HCT116 (cell line): ENCODE data around the gene PCDH20. TPM values are rescaled to one million over a fixed set of nuclear protein-coding genes. Genes with fewer than 3 reads are reported as not detected.

ENCODE experiments used
- ATAC-seq: fragments of 200-7000 bp; cut with Tn5 transposase; 2 replicates; pipeline ENCODE4 v1.9.1; 2020; ENCODE audit warnings: mild to moderate bottlenecking, moderate library complexity
- BruUV-seq: library from RNA; stranded (reverse); fragments of 400-500 nt; replicated peaks from 2 replicates; lab custom pipeline; 2021; lab: Mats Ljungman, UMichigan
- CTCF ChIA-PET: fragments of 300-600 bp; sonication (Branson Sonifier 250); formaldehyde crosslinking; loops from one replicate; lab custom pipeline; 2021; ENCODE audit warnings: antibody characterized with exemption; lab: Charles Lee
- POLR2A ChIA-PET: fragments of 300-600, 350-600 bp; sonication (Branson Sonifier 250); formaldehyde crosslinking; loops from one replicate; lab custom pipeline; 2021; ENCODE audit warnings: antibody characterized with exemption; lab: Charles Lee
- RAD21 ChIA-PET, 2 experiments: fragments of 300-600 bp; sonication (Branson Sonifier 250); formaldehyde crosslinking; loops; one replicate each; lab custom pipeline; 2023; ENCODE audit warnings: low total read pairs in 2 of 2; ENCODE audit not compliant: uncharacterized antibody in 2 of 2, unreplicated experiment in 2 of 2, low non-redundant PET in 1 of 2; lab: Charles Lee
- DNase-seq: peaks from one replicate; pipeline ENCODE4 v3.0.0-alpha.2; 2010; ENCODE audit warnings: low read depth, low spot score
- H2AFZ ChIP-seq: fragments of 200-600 bp; shearing (Covaris generic), sonication (generic); 2 replicates; pipeline ENCODE4 v1.6.1; 2017; ENCODE audit warnings: low read depth, mixed run types, mixed read lengths, antibody characterized with exemption, low read length; ENCODE audit not compliant: poor library complexity, severe bottlenecking
- H3K27ac ChIP-seq: 2 replicates; pipeline ENCODE4 v1.5.1; 2012; ENCODE audit warnings: low read depth, low read length
- H3K27me3 ChIP-seq: fragments of 200-600 bp; sonication (generic); 2 replicates; pipeline ENCODE4 v1.6.1; 2016; ENCODE audit warnings: mixed run types, low read length, mixed read lengths; ENCODE audit not compliant: insufficient read depth
- H3K36me3 ChIP-seq, 2 experiments: fragments of 200-500 bp in 1 of 2; fragments of 200-600 bp in 1 of 2; sonication (Bioruptor generic) in 1 of 2; sonication (generic) in 1 of 2; 2 replicates each; pipeline versions ENCODE4 v1.5.1 to v1.6.1; 2014 to 2016; ENCODE audit warnings: low read length in 2 of 2, inconsistent platforms in 1 of 2, mixed read lengths in 1 of 2, mixed run types in 1 of 2; ENCODE audit not compliant: insufficient read depth in 2 of 2, control insufficient read depth in 1 of 2
- H3K4me1 ChIP-seq, 2 experiments: fragments of 200-600 bp in 1 of 2; sonication (generic) in 1 of 2; 2 replicates each; pipeline versions ENCODE4 v1.5.1 to v1.6.1; 2012 to 2017; ENCODE audit warnings: low read length in 2 of 2, inconsistent platforms in 1 of 2, mild to moderate bottlenecking in 1 of 2, mixed read lengths in 1 of 2, mixed run types in 1 of 2, moderate library complexity in 1 of 2; ENCODE audit not compliant: insufficient read depth in 2 of 2, control insufficient read depth in 1 of 2
- H3K4me2 ChIP-seq: fragments of 200-600 bp; sonication (generic); 2 replicates; pipeline ENCODE4 v1.6.1; 2017; ENCODE audit warnings: mixed run types, low read length, mixed read lengths
- H3K4me3 ChIP-seq, 2 experiments: fragments of 200-600 bp in 1 of 2; sonication (generic) in 1 of 2; replicated peaks in 1 of 2; 2 replicates each; pipeline ENCODE4 v1.5.1; 2011 to 2016; ENCODE audit warnings: low read length in 2 of 2, control low read depth in 1 of 2, low read depth in 1 of 2, mild to moderate bottlenecking in 1 of 2, mixed read lengths in 1 of 2, mixed run types in 1 of 2
- H3K79me2 ChIP-seq: fragments of 200-600 bp; sonication (generic); 2 replicates; pipeline ENCODE4 v1.6.1; 2017; ENCODE audit warnings: mild to moderate bottlenecking, mixed run types, low read length, moderate library complexity, mixed read lengths; ENCODE audit not compliant: insufficient read depth
- H3K9ac ChIP-seq: fragments of 200-600 bp; sonication (generic); 2 replicates; pipeline ENCODE4 v1.6.1; 2016; ENCODE audit warnings: low read length, mixed read lengths
- H3K9me2 ChIP-seq: fragments of 200-600 bp; sonication (generic), shearing (Covaris generic); 2 replicates; pipeline ENCODE4 v1.6.1; 2017; ENCODE audit warnings: mixed run types, mild to moderate bottlenecking, moderate library complexity; ENCODE audit not compliant: insufficient read depth
- H3K9me3 ChIP-seq, 2 experiments: fragments of 200-500 bp in 1 of 2; fragments of 200-600 bp in 1 of 2; sonication (Bioruptor generic) in 1 of 2; sonication (generic) in 1 of 2; 2 replicates each; pipeline ENCODE4 v1.6.1; 2014 to 2017; ENCODE audit warnings: low read length in 2 of 2, mixed read lengths in 2 of 2, inconsistent platforms in 1 of 2, low read depth in 1 of 2, mild to moderate bottlenecking in 1 of 2, mixed run types in 1 of 2, moderate library complexity in 1 of 2; ENCODE audit not compliant: control insufficient read depth in 1 of 2, insufficient read depth in 1 of 2
- H4K20me1 ChIP-seq: fragments of 200-600 bp; sonication (generic), shearing (Covaris generic); 2 replicates; pipeline ENCODE4 v1.6.1; 2017; ENCODE audit warnings: mixed run types, mild to moderate bottlenecking, moderate library complexity; ENCODE audit not compliant: insufficient read depth
- ATF3 ChIP-seq: IDR thresholded peaks from 2 replicates; pipeline ENCODE4 v1.6.1; 2012
- CEBPB ChIP-seq: IDR thresholded peaks from 2 replicates; pipeline ENCODE4 v1.6.1; 2012; ENCODE audit warnings: low read depth
- CTCF ChIP-seq, 3 experiments: fragments of 200-600 bp in 1 of 3; sonication (generic) in 1 of 3; IDR thresholded peaks in 2 of 3; conservative IDR thresholded peaks in 1 of 3; 2 replicates each; pipeline ENCODE4 v1.5.1; 2012 to 2017; ENCODE audit warnings: low read depth in 2 of 3, low read length in 2 of 3, antibody characterized with exemption in 1 of 3, borderline replicate concordance in 1 of 3, control low read depth in 1 of 3, mild to moderate bottlenecking in 1 of 3, mixed read lengths in 1 of 3, mixed run types in 1 of 3, moderate library complexity in 1 of 3; ENCODE audit not compliant: insufficient read depth in 1 of 3
- EGR1 ChIP-seq: IDR thresholded peaks from 2 replicates; pipeline ENCODE4 v1.6.1; 2012; ENCODE audit warnings: low read depth
- ELF1 ChIP-seq: IDR thresholded peaks from 2 replicates; pipeline ENCODE4 v1.6.1; 2012; ENCODE audit warnings: low read depth, borderline replicate concordance
- EZH2 ChIP-seq: fragments of 200-600 bp; sonication (generic); IDR thresholded peaks from 2 replicates; pipeline ENCODE4 v1.6.1; 2017; ENCODE audit warnings: antibody characterized with exemption, mixed run types
- EZH2phosphoT487 ChIP-seq: fragments of 200-600 bp; IDR thresholded peaks from 2 replicates; pipeline ENCODE4 v1.6.1; 2018; ENCODE audit warnings: antibody characterized with exemption, borderline replicate concordance
- FOSL1 ChIP-seq: IDR thresholded peaks from 2 replicates; pipeline ENCODE4 v1.6.1; 2012; ENCODE audit warnings: low read depth
- JUND ChIP-seq: IDR thresholded peaks from 2 replicates; pipeline ENCODE4 v1.6.1; 2012
- MAX ChIP-seq: IDR thresholded peaks from 2 replicates; pipeline ENCODE4 v1.6.1; 2012
- POLR2A ChIP-seq: IDR thresholded peaks from 2 replicates; pipeline ENCODE4 v1.7.0; 2011; ENCODE audit warnings: borderline replicate concordance; ENCODE audit not compliant: insufficient read depth, insufficient read length; ENCODE audit errors: extremely low read depth
- POLR2AphosphoS5 ChIP-seq: IDR thresholded peaks from 2 replicates; pipeline ENCODE4 v1.6.1; 2011; ENCODE audit warnings: mild to moderate bottlenecking, low read depth, low read length, moderate library complexity
- RAD21 ChIP-seq: IDR thresholded peaks from 2 replicates; pipeline ENCODE4 v1.6.1; 2012; ENCODE audit warnings: low read depth, mild to moderate bottlenecking
- REST ChIP-seq: IDR thresholded peaks from 2 replicates; pipeline ENCODE4 v1.6.1; 2012; ENCODE audit warnings: low read depth
- SIN3A ChIP-seq: IDR thresholded peaks from 2 replicates; pipeline ENCODE4 v1.6.1; 2012; ENCODE audit warnings: low read depth
- SP1 ChIP-seq: IDR thresholded peaks from 2 replicates; pipeline ENCODE4 v1.6.1; 2012; ENCODE audit warnings: low read depth
- SRF ChIP-seq: IDR thresholded peaks from 2 replicates; pipeline ENCODE4 v1.6.1; 2012; ENCODE audit warnings: low read depth
- ZBTB33 ChIP-seq: IDR thresholded peaks from 2 replicates; pipeline ENCODE4 v1.6.1; 2011; ENCODE audit warnings: mild to moderate bottlenecking, low read length, moderate library complexity; ENCODE audit not compliant: insufficient replicate concordance; ENCODE audit errors: extremely low read depth
- intact Hi-C: fragments of 100-400 bp; cut with micrococcal nuclease; formaldehyde crosslinking; loops from 2 replicates; pipeline ENCODE4 v1.10.0; 2022
- total RNA-seq: library from RNA; stranded (reverse); gene quantifications from one replicate; pipeline ENCODE4 v1.2.1, GENCODE V29; 2021; ENCODE audit not compliant: unreplicated experiment

The PCDH20 gene
- total RNA-seq, 1 experiment from 2014 or later = not detected

- TF ChIP-seq EZH2phosphoT487 (no peak), SRF (no peak), CEBPB (no peak), SIN3A (no peak), RAD21 (peak; percentile 42; the same call in 1 of the 2 replicates), FOSL1 (no peak)
These were observed 4.9 kb downstream of the PCDH20 start (continued) for GRCh38 chr13:61410669-61411297.

GRCh38 chr13:61410266-61410665 lies 5.4 kb downstream of the PCDH20 start:
- no TSS peak for BruUV-seq
- no peak overlapping the region for H3K9ac ChIP-seq
- H3K4me1 ChIP-seq = no peaks in the 10 kb centered on the region
- no peaks in the 10 kb centered on the region for H3K79me2 ChIP-seq
- ATAC-seq (no peak), DNase-seq (no peak)
- no peak for TF ChIP-seq POLR2AphosphoS5
- TF ChIP-seq SRF = no peak
- no peak for TF ChIP-seq CTCF (IDR thresholded peaks at IDR 0.05 in 2 of 3, conservative IDR thresholded peaks at IDR 0.05 in 1 of 3; ENCODE audit: borderline replicate concordance in 1 of 3, insufficient read depth in 1 of 3, low read depth in 2 of 3, low read length in 2 of 3)
- no peak for TF ChIP-seq POLR2A
- TF ChIP-seq CEBPB = no peak
- TF ChIP-seq SP1 = no peak
- no peak for TF ChIP-seq EZH2
- no peak for TF ChIP-seq JUND
- TF ChIP-seq RAD21 = no peak
- no peak for TF ChIP-seq ZBTB33
- TF ChIP-seq SIN3A = no peak
- TF ChIP-seq FOSL1 = no peak
- TF ChIP-seq ATF3 = no peak
- TF ChIP-seq MAX = no peak
- no peak for TF ChIP-seq REST
- no peak for TF ChIP-seq EGR1
- TF ChIP-seq ELF1 = no peak
- no peaks in the 10 kb centered on the region for H3K9me2 ChIP-seq
- no peak overlapping the region for H3K27ac ChIP-seq
- H3K36me3 ChIP-seq = no peaks in the 10 kb centered on the region
- H3K4me2 ChIP-seq = no peak overlapping the region
- H2AFZ ChIP-seq = no peak overlapping the region
- H3K4me3 ChIP-seq = no peak overlapping the region
- ChIA-PET POLR2A (no interaction called here), RAD21 (no interaction called here), CTCF (interaction anchor here (1.3 to 1.6 kb wide), 3 partner anchors 16 to 782 kb away, joined by 3 read pairs; no protein-coding TSS in a partner anchor)
- H3K27me3 ChIP-seq = no peaks in the 10 kb centered on the region
- no peaks in the 10 kb centered on the region for H4K20me1 ChIP-seq
- intact Hi-C loops = loop anchor here (1.0 kb wide), 1 partner anchor 783 kb away; no protein-coding TSS in a partner anchor
- no peaks in the 10 kb centered on the region for H3K9me3 ChIP-seq
